Keratinocyte (primary cell): Measurements from ENCODE around the gene TRAPPC14.

ENCODE experiments used
- CTCF ChIP-seq, 3 experiments: IDR thresholded peaks in 1 of 3; conservative IDR thresholded peaks in 1 of 3; optimal IDR thresholded peaks in 1 of 3; 2 replicates in 2 of 3; 3 replicates in 1 of 3; pipeline versions ENCODE3 to v1.5.1; 2011; ENCODE audit warnings: low read length in 3 of 3, mild to moderate bottlenecking in 3 of 3, moderate library complexity in 2 of 3, control low read depth in 1 of 3, inconsistent platforms in 1 of 3; ENCODE audit not compliant: insufficient read depth in 2 of 3; ENCODE audit errors: extremely low read depth in 1 of 3
- EZH2 ChIP-seq: IDR thresholded peaks from one replicate; pipeline ENCODE4 v1.6.1; 2012; ENCODE audit warnings: inconsistent platforms, mild to moderate bottlenecking, low read length, moderate library complexity

GRCh38 chr7:100185726-100186125, 27.2 kb upstream of the TRAPPC14 start:
- no peak for TF ChIP-seq CTCF (optimal IDR thresholded peaks at IDR 0.05 in 1 of 3, IDR thresholded peaks at IDR 0.05 in 1 of 3, conservative IDR thresholded peaks at IDR 0.05 in 1 of 3; ENCODE audit: extremely low read depth in 1 of 3, insufficient read depth in 2 of 3, low read length in 3 of 3)
- no peak for TF ChIP-seq EZH2
